ENCODE results near the gene IFI30. TPM values are rescaled to one million over a fixed set of nuclear protein-coding genes. Genes with fewer than 3 reads are reported as not detected.

Gene IFI30
- total RNA-seq, 1 donor from 2014 or later, result 0.76 TPM

- peaks cover 6% of the 10 kb centered on the region for H3K27me3 Mint-ChIP-seq (ENCODE audit: unreplicated experiment)
- peak overlapping the region; percentile 90 for H3K4me3 Mint-ChIP-seq (ENCODE audit: unreplicated experiment)
- DNase-seq, result peak; percentile 99
- H3K4me1 Mint-ChIP-seq (ENCODE audit: low read depth, unreplicated experiment), result peaks cover 12% of the 10 kb centered on the region
- peak overlapping the region; percentile 94 for H3K27ac Mint-ChIP-seq (ENCODE audit: unreplicated experiment)
- TF ChIP-seq, protein P1, sequence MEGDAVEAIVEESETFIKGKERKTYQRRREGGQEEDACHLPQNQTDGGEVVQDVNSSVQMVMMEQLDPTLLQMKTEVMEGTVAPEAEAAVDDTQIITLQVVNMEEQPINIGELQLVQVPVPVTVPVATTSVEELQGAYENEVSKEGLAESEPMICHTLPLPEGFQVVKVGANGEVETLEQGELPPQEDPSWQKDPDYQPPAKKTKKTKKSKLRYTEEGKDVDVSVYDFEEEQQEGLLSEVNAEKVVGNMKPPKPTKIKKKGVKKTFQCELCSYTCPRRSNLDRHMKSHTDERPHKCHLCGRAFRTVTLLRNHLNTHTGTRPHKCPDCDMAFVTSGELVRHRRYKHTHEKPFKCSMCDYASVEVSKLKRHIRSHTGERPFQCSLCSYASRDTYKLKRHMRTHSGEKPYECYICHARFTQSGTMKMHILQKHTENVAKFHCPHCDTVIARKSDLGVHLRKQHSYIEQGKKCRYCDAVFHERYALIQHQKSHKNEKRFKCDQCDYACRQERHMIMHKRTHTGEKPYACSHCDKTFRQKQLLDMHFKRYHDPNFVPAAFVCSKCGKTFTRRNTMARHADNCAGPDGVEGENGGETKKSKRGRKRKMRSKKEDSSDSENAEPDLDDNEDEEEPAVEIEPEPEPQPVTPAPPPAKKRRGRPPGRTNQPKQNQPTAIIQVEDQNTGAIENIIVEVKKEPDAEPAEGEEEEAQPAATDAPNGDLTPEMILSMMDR (IDR thresholded peaks at IDR 0.05; ENCODE audit: partially characterized antibody, unreplicated experiment), result peak; percentile 73
- H3K36me3 Mint-ChIP-seq (ENCODE audit: unreplicated experiment), result no peaks in the 10 kb centered on the region
- H3K9me3 Mint-ChIP-seq (ENCODE audit: unreplicated experiment), result peaks cover 4% of the 10 kb centered on the region
Measured at GRCh38 chr19:18152442-18152816, 21.2 kb upstream of the IFI30 start.

DNA sequence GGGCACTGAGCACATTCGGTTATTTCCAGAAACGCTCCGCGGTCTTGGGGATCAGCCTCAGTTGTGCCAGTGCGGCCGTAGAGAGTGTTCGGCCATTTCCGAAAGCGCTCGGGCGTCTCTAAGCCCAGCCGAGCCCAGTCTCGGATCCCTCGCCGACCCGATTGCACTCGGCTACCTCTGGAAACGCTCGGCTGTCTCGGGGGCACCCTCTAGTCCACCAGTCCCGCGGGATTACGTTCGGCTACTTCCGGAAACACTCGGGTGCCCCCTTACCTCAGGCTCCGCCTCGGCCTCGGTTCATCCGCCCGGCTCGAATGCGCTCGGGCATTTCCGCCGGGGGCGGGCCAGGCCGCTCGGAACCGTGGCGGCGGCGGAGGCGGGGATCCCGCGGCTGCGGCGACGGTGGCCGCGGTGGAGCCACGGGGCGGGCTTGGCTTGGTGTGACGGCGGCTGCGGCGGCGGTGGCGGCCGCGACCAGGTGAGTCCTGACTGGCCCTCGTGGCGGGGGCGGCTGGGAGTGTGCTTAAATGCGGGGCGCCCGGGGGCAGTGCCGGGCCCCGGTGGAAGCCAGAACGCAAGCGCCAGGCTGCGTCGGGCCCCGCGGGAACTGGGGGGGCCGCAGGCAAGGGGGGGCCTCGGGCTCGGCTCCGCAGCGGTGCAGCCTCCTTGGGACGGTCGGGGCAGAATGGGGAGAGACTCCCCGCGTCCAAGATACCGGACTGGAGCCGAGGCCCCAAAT, 20.6 kb upstream of the IFI30 start, which contains the start of gene PIK3R2:
Gene PIK3R2 (plus strand): TSS at position 347 of the 739 bp plus-strand sequence. CDS start 2,717 bp downstream, outside the sequence.
- DNase-seq, result peak; percentile 100
- H3K4me1 Mint-ChIP-seq (ENCODE audit: low read depth, unreplicated experiment), result peaks cover 13% of the 10 kb centered on the region
- peak within 1 kb of the TSS; percentile 94 for H3K27ac Mint-ChIP-seq (ENCODE audit: unreplicated experiment)
- H3K9me3 Mint-ChIP-seq (ENCODE audit: unreplicated experiment), result peaks cover 4% of the 10 kb centered on the region
- no peaks in the 10 kb centered on the region for H3K36me3 Mint-ChIP-seq (ENCODE audit: unreplicated experiment)
- H3K4me3 Mint-ChIP-seq (ENCODE audit: unreplicated experiment), result peak within 1 kb of the TSS; percentile 97
- TF ChIP-seq, protein P1 (IDR thresholded peaks at IDR 0.05; ENCODE audit: partially characterized antibody, unreplicated experiment), result no peak
- peaks cover 6% of the 10 kb centered on the region for H3K27me3 Mint-ChIP-seq (ENCODE audit: unreplicated experiment)

GRCh38 chr19:18153556-18154134, 20.0 kb upstream of the IFI30 start:
- peak overlapping the region; percentile 97 for H3K4me3 Mint-ChIP-seq (ENCODE audit: unreplicated experiment)
- H3K4me1 Mint-ChIP-seq (ENCODE audit: low read depth, unreplicated experiment), result peaks cover 13% of the 10 kb centered on the region
- H3K27me3 Mint-ChIP-seq (ENCODE audit: unreplicated experiment), result peaks cover 6% of the 10 kb centered on the region
- peak overlapping the region; percentile 46 for H3K27ac Mint-ChIP-seq (ENCODE audit: unreplicated experiment)
- no peak for DNase-seq
- H3K9me3 Mint-ChIP-seq (ENCODE audit: unreplicated experiment), result peaks cover 4% of the 10 kb centered on the region
- TF ChIP-seq, protein P1 (IDR thresholded peaks at IDR 0.05; ENCODE audit: partially characterized antibody, unreplicated experiment), result no peak
- H3K36me3 Mint-ChIP-seq (ENCODE audit: unreplicated experiment), result no peaks in the 10 kb centered on the region

- no peaks in the 10 kb centered on the region for H3K36me3 Mint-ChIP-seq (ENCODE audit: unreplicated experiment)
- H3K4me1 Mint-ChIP-seq (ENCODE audit: low read depth, unreplicated experiment), result peaks cover 13% of the 10 kb centered on the region
- H3K4me3 Mint-ChIP-seq (ENCODE audit: unreplicated experiment), result no peak overlapping the region
- TF ChIP-seq, protein P1 (IDR thresholded peaks at IDR 0.05; ENCODE audit: partially characterized antibody, unreplicated experiment), result no peak
- peaks cover 4% of the 10 kb centered on the region for H3K9me3 Mint-ChIP-seq (ENCODE audit: unreplicated experiment)
- DNase-seq, result no peak
- H3K27me3 Mint-ChIP-seq (ENCODE audit: unreplicated experiment), result peaks cover 4% of the 10 kb centered on the region
- H3K27ac Mint-ChIP-seq (ENCODE audit: unreplicated experiment), result no peak overlapping the region
Measured at GRCh38 chr19:18155095-18156087, 18.2 kb upstream of the IFI30 start.

Data from glutamatergic neuron (in vitro differentiated cells).